Psoas muscle (tissue), 8 donors: ENCODE results near the gene BRF1. TPM values are rescaled to one million over a fixed set of nuclear protein-coding genes. Genes with fewer than 3 reads are reported as not detected.
A peak's percentile ranks its signal among the peaks of the same experiment; 100 is the strongest.

ENCODE experiments used
- ATAC-seq, 4 donors: fragments of 200-7000 bp; cut with Tn5 transposase; one replicate each; pipeline ENCODE4 v1.9.1; 2020; ENCODE audit warnings: moderate library complexity in 3 of 4, mild to moderate bottlenecking in 2 of 4
- DNase-seq, 2 donors: peaks; one replicate each; pipeline ENCODE4 v3.0.0-alpha.2; 2020
- H3K27ac ChIP-seq: fragments of 200-600 bp; one replicate; pipeline ENCODE4 v1.8.0; 2022
- H3K27me3 ChIP-seq, 3 donors: fragments of 200-600 bp in 1 of 3; one replicate each; pipeline versions ENCODE4 v1.6.1 to v1.8.0; 2013 to 2022; ENCODE audit warnings: low read length in 2 of 3, mild to moderate bottlenecking in 2 of 3, moderate library complexity in 1 of 3; ENCODE audit not compliant: insufficient read depth in 3 of 3
- H3K36me3 ChIP-seq, 2 donors: fragments of 200-600 bp in 1 of 2; one replicate each; pipeline versions ENCODE4 v1.6.1 to v1.8.0; 2013 to 2022; ENCODE audit warnings: low read depth in 1 of 2, mild to moderate bottlenecking in 1 of 2, moderate library complexity in 1 of 2; ENCODE audit not compliant: insufficient read depth in 1 of 2
- H3K4me1 ChIP-seq: fragments of 200-600 bp; one replicate; pipeline ENCODE4 v1.8.0; 2022
- H3K4me3 ChIP-seq: fragments of 200-600 bp; one replicate; pipeline ENCODE4 v1.8.0; 2022; ENCODE audit warnings: mild to moderate bottlenecking
- H3K9me3 ChIP-seq: fragments of 200-600 bp; one replicate; pipeline ENCODE4 v1.8.0; 2022
- CTCF ChIP-seq: fragments of 200-600 bp; IDR thresholded peaks from one replicate; pipeline ENCODE4 v1.8.0; 2022; ENCODE audit warnings: antibody characterized with exemption
- WGBS, 3 donors: extraction: QIAGEN DNeasy Blood & Tissue Kit; methylation state at CpG; one replicate each; pipeline versions ENCODE4 v1.1.6 to v1.1.7; 2013; 5-methylcytosine and 5-hydroxymethylcytosine counted together
- intact Hi-C, 2 donors: fragments of 100-400 bp; cut with DNase I; formaldehyde crosslinking; loops; one replicate each; pipeline versions ENCODE4 v1.11.0 to v1.14.2; 2022
- polyA plus RNA-seq, 3 donors: library from polyadenylated mRNA; stranded (reverse); fragments of 200-250 nt; gene quantifications; one replicate each; pipeline ENCODE4 v1.2.3, GENCODE V29; 2013
- total RNA-seq, 4 donors: library from RNA; stranded (reverse); fragmentation: NEBNext Ultra II Directional in 2 of 4; extraction: Animal tissue kit (Norgen Biotek cat#: 25700) in 2 of 4; gene quantifications; one replicate each; pipeline versions ENCODE4 v1.2.1 to v1.2.4, GENCODE V29; 2021 to 2023
- donor health status: healthy with polysubstance abuse.
- donor health status: DM: no; HTN: no; CAD: no; lungs with moderate emphysema.
- donor health status: Bipolar disorder and iron deficiency.
- donor health status: healthy.
- donor health status: DM: yes; HTN: yes; CAD: no.
- donor health status: DM: no; HTN: no; CAD: no.
- donor health status: DM: no; HTN: no; CAD: no.
- donor health status: DM: yes; HTN: yes; CAD: no.

BRF1 gene
- total and polyA plus RNA-seq, 7 donors = 12.9 to 26.2 (median 17.1) TPM

- DNase-seq (no peak), ATAC-seq (no peak)
- WGBS, 3 donors = 26 to 44% (median 30%) methylated on average over 4 to 5 of the region's 5 CpGs
- no peak overlapping the region for H3K27ac ChIP-seq
- no peaks in the 10 kb centered on the region for H3K9me3 ChIP-seq
- no peaks in the 10 kb centered on the region for H3K27me3 ChIP-seq
- no peak for TF ChIP-seq CTCF
- H3K4me1 ChIP-seq = peaks cover 21% of the 10 kb centered on the region
- H3K36me3 ChIP-seq = peaks cover 0 to 14% of the 10 kb centered on the region in 2 donors
- intact Hi-C loops = no loop called here
- H3K4me3 ChIP-seq = no peak overlapping the region
Observed at GRCh38 chr14:105206873-105207272, 93.9 kb downstream of the BRF1 start.

GRCh38 chr14:105205673-105206208 is 95.1 kb downstream of the BRF1 start:
- no peak for DNase-seq
- no peak for TF ChIP-seq CTCF
- H3K27me3 ChIP-seq = peaks cover 0 to 5% (median 0%) of the 10 kb centered on the region in 3 donors
- H3K4me1 ChIP-seq = peaks cover 24% of the 10 kb centered on the region
- H3K27ac ChIP-seq = no peak overlapping the region
- no peaks in the 10 kb centered on the region for H3K9me3 ChIP-seq
- no peak overlapping the region for H3K4me3 ChIP-seq
- ATAC-seq = peak in 3 of 4 donors; percentile 9 to 40 (median 16)
- WGBS, 3 donors = 12 to 41% (median 17%) methylated on average over 11 to 12 of the region's 12 CpGs
- intact Hi-C loops = no loop called here
- H3K36me3 ChIP-seq = peaks cover 0 to 14% of the 10 kb centered on the region in 2 donors

GRCh38 chr14:105204931-105205672 is 95.7 kb downstream of the BRF1 start:
- peak in 2 of 4 donors; percentile 3 to 5 for ATAC-seq
- intact Hi-C loops = loop anchor here in 1 of 2 donors (5.0 kb wide), 3 partner anchors 77 to 147 kb away; no protein-coding TSS in a partner anchor

GRCh38 chr14:105204206-105204930 is 96.4 kb downstream of the BRF1 start:
- peaks cover 0 to 17% (median 0%) of the 10 kb centered on the region in 3 donors for H3K27me3 ChIP-seq
- 29 to 45% (median 36%) methylated on average over 24 of the region's 24 CpGs for WGBS, 3 donors
- peaks cover 24% of the 10 kb centered on the region for H3K4me1 ChIP-seq
- no peak overlapping the region for H3K4me3 ChIP-seq
- no peaks in the 10 kb centered on the region for H3K9me3 ChIP-seq
- DNase-seq (peak in 1 of 2 donors; percentile 77), ATAC-seq (peak; percentile 57 to 79 (median 69))
- intact Hi-C loops = loop anchor here in 1 of 2 donors (5.0 kb wide), 3 partner anchors 78 to 148 kb away; no protein-coding TSS in a partner anchor
- TF ChIP-seq CTCF = no peak
- H3K27ac ChIP-seq = no peak overlapping the region
- peaks cover 0 to 4% of the 10 kb centered on the region in 2 donors for H3K36me3 ChIP-seq

More at GRCh38 chr14:105204931-105205672, 95.7 kb downstream of the BRF1 start:
- no peak for TF ChIP-seq CTCF
- H3K27me3 ChIP-seq = peaks cover 0 to 10% (median 0%) of the 10 kb centered on the region in 3 donors
- no peak overlapping the region for H3K27ac ChIP-seq
- H3K9me3 ChIP-seq = no peaks in the 10 kb centered on the region
- 29 to 45% (median 32%) methylated on average over 20 to 21 of the region's 21 CpGs for WGBS, 3 donors
- H3K36me3 ChIP-seq = peaks cover 0 to 11% of the 10 kb centered on the region in 2 donors
- DNase-seq = no peak
- H3K4me3 ChIP-seq = no peak overlapping the region
- peaks cover 24% of the 10 kb centered on the region for H3K4me1 ChIP-seq
